HepG2 (cell line): ENCODE data around the gene MORN1. TPM values are rescaled to one million over a fixed set of nuclear protein-coding genes. Genes with fewer than 3 reads are reported as not detected.

Experiments
- CREM ChIP-seq, 2 experiments: sonication (generic) in 1 of 2; formaldehyde crosslinking in 1 of 2; IDR thresholded peaks; 2 replicates each; pipeline versions ENCODE4 v1.4.0 to v1.6.1; 2016 to 2020; ENCODE audit warnings: antibody characterized with exemption in 1 of 2, mild to moderate bottlenecking in 1 of 2, missing genetic modification reagents in 1 of 2
- CTCF ChIP-seq: sonication (generic); formaldehyde crosslinking; IDR thresholded peaks from 2 replicates; pipeline ENCODE4 v1.5.0; 2020; ENCODE audit warnings: mild to moderate bottlenecking, missing genetic modification reagents, moderate library complexity
- FOXM1 ChIP-seq: sonication (generic); formaldehyde crosslinking; IDR thresholded peaks from 2 replicates; pipeline ENCODE4 v1.5.0; 2020; ENCODE audit warnings: missing genetic modification reagents
- NONO ChIP-seq, 2 experiments: fragments of 450-650 bp in 1 of 2; sonication (generic) in 1 of 2; formaldehyde crosslinking in 1 of 2; IDR thresholded peaks in 1 of 2; conservative IDR thresholded peaks in 1 of 2; 2 replicates each; pipeline versions ENCODE4 v1.6.1 to v1.8.0; 2017 to 2022; ENCODE audit warnings: mild to moderate bottlenecking in 1 of 2, missing genetic modification reagents in 1 of 2, moderate library complexity in 1 of 2
- PATZ1 ChIP-seq: sonication (generic); formaldehyde crosslinking; IDR thresholded peaks from 2 replicates; pipeline ENCODE4 v1.4.0; 2020; ENCODE audit warnings: missing genetic modification reagents
- SAP130 ChIP-seq: IDR thresholded peaks from 2 replicates; pipeline ENCODE4 v1.6.1; 2016; ENCODE audit warnings: low read depth
- SP4 ChIP-seq: sonication (generic); formaldehyde crosslinking; IDR thresholded peaks from 2 replicates; pipeline ENCODE4 v1.8.1; 2023; ENCODE audit warnings: mild to moderate bottlenecking, missing genetic modification reagents
- TEAD3 ChIP-seq: optimal IDR thresholded peaks from 2 replicates; pipeline ENCODE3; 2016; ENCODE audit warnings: borderline replicate concordance
- ZNF280D ChIP-seq: sonication (generic); formaldehyde crosslinking; IDR thresholded peaks from 2 replicates; pipeline ENCODE4 v1.5.1; 2020; ENCODE audit warnings: mild to moderate bottlenecking, missing genetic modification reagents
- ZNF678 ChIP-seq: sonication (generic); formaldehyde crosslinking; IDR thresholded peaks from 2 replicates; pipeline ENCODE4 v1.4.0; 2020; ENCODE audit warnings: mild to moderate bottlenecking, missing genetic modification reagents
- ZNF687 ChIP-seq: sonication (generic); formaldehyde crosslinking; IDR thresholded peaks from 2 replicates; pipeline ENCODE4 v1.5.1; 2020; ENCODE audit warnings: mild to moderate bottlenecking, missing genetic modification reagents, moderate library complexity
- ZNF790 ChIP-seq: sonication (generic); formaldehyde crosslinking; IDR thresholded peaks from 2 replicates; pipeline ENCODE4 v1.8.0; 2022; ENCODE audit warnings: missing genetic modification reagents, mild to moderate bottlenecking, borderline replicate concordance
- polyA plus RNA-seq, 8 experiments: library from polyadenylated mRNA; depleted of rRNA in 3 of 8; stranded (reverse) in 7 of 8; unstranded in 1 of 8; fragments of >200 nt; fragmentation: Illumina TruSeq in 4 of 8; extraction: Trizol in 4 of 8; gene quantifications; 2 replicates each; pipeline versions ENCODE4 v1.2.1 to v1.2.3, GENCODE V29; 2011 to 2016; ENCODE audit warnings: low read depth in 4 of 8, missing spikeins in 1 of 8, mixed read lengths in 1 of 8; ENCODE audit not compliant: insufficient read depth in 1 of 8
- total RNA-seq, 5 experiments: library from RNA; depleted of rRNA; stranded (reverse); fragments of >200 nt; fragmentation: Illumina TruSeq; extraction: Trizol; gene quantifications; 2 replicates each; pipeline ENCODE4 v1.2.3, GENCODE V29; 2016; ENCODE audit warnings: low read depth in 1 of 5

The MORN1 gene
- total and polyA plus RNA-seq, 2 of the 13 experiments (the other 11 are each of a cell fraction or from before 2014, with no cell fraction given), result 3.1 to 6.5 TPM

- TF ChIP-seq PATZ1 (no peak), CTCF (CRISPR knock-in tag) (peak; percentile 37; the same call in 1 of the 2 replicates), ZNF280D (no peak), ZNF687 (peak; percentile 66), FOXM1 (no peak), NONO (IDR thresholded peaks at IDR 0.05) (no peak), NONO (CRISPR knock-in tag; conservative IDR thresholded peaks at IDR 0.05) (no peak), SAP130 (peak; percentile 68; the same call in 1 of the 2 replicates), SP4 (CRISPR knock-in tag) (no peak), CREM (IDR thresholded peaks at IDR 0.05) (no peak), CREM (CRISPR knock-in tag; IDR thresholded peaks at IDR 0.05) (no peak), ZNF790 (CRISPR knock-in tag) (no peak), TEAD3 (CRISPR knock-in tag) (peak; percentile 54), ZNF678 (CRISPR knock-in tag) (no peak)
Observed at GRCh38 chr1:2384130-2384860, 7.1 kb downstream of the MORN1 start (continued).
